OCI-LY3 (cell line): Measurements from ENCODE around the gene PPP6R2.

Source experiments
- H2AFZ ChIP-seq: fragments of 200-600, 300-600 bp; shearing (Covaris generic); 2 replicates; pipeline ENCODE4 v1.6.0; 2014; ENCODE audit warnings: antibody characterized with exemption, low read depth, low read length
- H3K27ac ChIP-seq: fragments of 200-600, 300-600 bp; sonication (generic); 2 replicates; pipeline ENCODE4 v1.5.1; 2014; ENCODE audit warnings: mild to moderate bottlenecking, low read length, moderate library complexity, mixed read lengths
- H3K27me3 ChIP-seq: fragments of 200-600, 300-600 bp; sonication (generic); 2 replicates; pipeline ENCODE4 v1.6.1; 2014; ENCODE audit warnings: low read depth, low read length, mixed read lengths
- H3K36me3 ChIP-seq: fragments of 200-600, 300-600 bp; sonication (generic); replicated peaks from 2 replicates; pipeline ENCODE3; 2014; ENCODE audit warnings: low read depth, low read length, mixed read lengths
- H3K4me1 ChIP-seq: fragments of 300-600, 200-600 bp; sonication (generic); 2 replicates; pipeline ENCODE4 v1.6.1; 2014; ENCODE audit warnings: low read length, mixed read lengths
- H3K4me2 ChIP-seq: fragments of 200-600, 300-600 bp; sonication (generic); 2 replicates; pipeline ENCODE4 v1.6.1; 2014; ENCODE audit warnings: low read length, mixed read lengths
- H3K4me3 ChIP-seq: fragments of 300-600, 200-600 bp; sonication (generic); 2 replicates; pipeline ENCODE4 v1.5.1; 2014; ENCODE audit warnings: antibody characterized with exemption, mild to moderate bottlenecking, low read length, moderate library complexity
- H3K79me2 ChIP-seq: fragments of 300-600, 200-600 bp; shearing (Covaris generic); 2 replicates; pipeline ENCODE4 v1.6.1; 2014; ENCODE audit warnings: mild to moderate bottlenecking, low read length, mixed read lengths
- H3K9ac ChIP-seq: fragments of 300-600, 200-600 bp; shearing (Covaris generic); 2 replicates; pipeline ENCODE4 v1.6.0; 2014; ENCODE audit warnings: mild to moderate bottlenecking, low read length, moderate library complexity
- H3K9me3 ChIP-seq: fragments of 200-600, 300-600 bp; shearing (Covaris generic); 2 replicates; pipeline ENCODE4 v1.6.1; 2014; ENCODE audit warnings: low read length, mixed read lengths; ENCODE audit not compliant: insufficient read depth
- H4K20me1 ChIP-seq: fragments of 200-600, 300-600 bp; sonication (generic); 2 replicates; pipeline ENCODE4 v1.6.1; 2016; ENCODE audit warnings: low read length, mixed read lengths; ENCODE audit not compliant: insufficient read depth
- CTCF ChIP-seq: fragments of 200-600, 300-600 bp; sonication (generic); IDR thresholded peaks from 2 replicates; pipeline ENCODE4 v1.5.1; 2014; ENCODE audit warnings: antibody characterized with exemption, low read length, low read depth
- EZH2phosphoT487 ChIP-seq: fragments of 200-600 bp; shearing (Covaris generic); IDR thresholded peaks from 2 replicates; pipeline ENCODE4 v1.6.1; 2018; ENCODE audit warnings: antibody characterized with exemption, mixed run types, low read depth

Gene PPP6R2

GRCh38 chr22:50306753-50307749, 36.1 kb upstream of the PPP6R2 start, which contains the start of gene PLXNB2:
TSS of gene PLXNB2 (minus strand) at chr22:50307646. CDS start at chr22:50290584, 17,062 bp downstream.
- H3K4me1 ChIP-seq, result peaks cover 38% of the 10 kb centered on the region
- H3K79me2 ChIP-seq, result peaks cover 49% of the 10 kb centered on the region
- H3K4me2 ChIP-seq, result peak within 1 kb of the TSS; percentile 90
- H3K9ac ChIP-seq, result peak within 1 kb of the TSS; percentile 95
- peak within 1 kb of the TSS; percentile 92 for H3K27ac ChIP-seq
- TF ChIP-seq EZH2phosphoT487 (no peak), CTCF (no peak)
- H4K20me1 ChIP-seq, result peaks cover 17% of the 10 kb centered on the region
- no peaks in the 10 kb centered on the region for H3K9me3 ChIP-seq
- no peaks in the 10 kb centered on the region for H3K27me3 ChIP-seq
- H2AFZ ChIP-seq, result no peak within 1 kb of the TSS
- no peaks in the 10 kb centered on the region for H3K36me3 ChIP-seq
- peak within 1 kb of the TSS; percentile 86 for H3K4me3 ChIP-seq

- TF ChIP-seq CTCF, result no peak
- Histone ChIP-seq H3K4me1 (peaks cover 28% of the 10 kb centered on the region), H3K4me2 (no peak overlapping the region)
Observed at GRCh38 chr22:50307890-50308596, 35.1 kb upstream of the PPP6R2 start.

GRCh38 chr22:50308597-50308935, 34.6 kb upstream of the PPP6R2 start:
- Histone ChIP-seq H3K27ac (no peak overlapping the region), H3K27me3 (no peaks in the 10 kb centered on the region), H2AFZ (no peak overlapping the region), H4K20me1 (peaks cover 2% of the 10 kb centered on the region), H3K4me2 (no peak overlapping the region), H3K79me2 (peaks cover 34% of the 10 kb centered on the region), H3K4me3 (no peak overlapping the region), H3K9ac (no peak overlapping the region), H3K9me3 (no peaks in the 10 kb centered on the region), H3K4me1 (peaks cover 23% of the 10 kb centered on the region), H3K36me3 (no peaks in the 10 kb centered on the region)
- no peak for TF ChIP-seq EZH2phosphoT487
- TF ChIP-seq CTCF, result no peak

More at GRCh38 chr22:50307890-50308596, 35.1 kb upstream of the PPP6R2 start:
- Histone ChIP-seq H3K27me3 (no peaks in the 10 kb centered on the region), H3K36me3 (no peaks in the 10 kb centered on the region), H3K79me2 (peaks cover 40% of the 10 kb centered on the region), H3K9me3 (no peaks in the 10 kb centered on the region), H2AFZ (no peak overlapping the region), H3K4me3 (no peak overlapping the region), H3K27ac (no peak overlapping the region), H3K9ac (no peak overlapping the region), H4K20me1 (peaks cover 8% of the 10 kb centered on the region)

- Histone ChIP-seq H4K20me1 (no peaks in the 10 kb centered on the region), H3K27ac (no peak overlapping the region), H3K9ac (no peak overlapping the region), H3K79me2 (peaks cover 29% of the 10 kb centered on the region), H2AFZ (no peak overlapping the region), H3K9me3 (no peaks in the 10 kb centered on the region), H3K4me2 (no peak overlapping the region), H3K4me3 (no peak overlapping the region), H3K36me3 (no peaks in the 10 kb centered on the region), H3K27me3 (no peaks in the 10 kb centered on the region), H3K4me1 (peaks cover 23% of the 10 kb centered on the region)
- TF ChIP-seq EZH2phosphoT487 (no peak), CTCF (no peak)
Observed at GRCh38 chr22:50308986-50309600, 34.0 kb upstream of the PPP6R2 start.
